Frontal cortex (tissue), 4 donors: Measurements from ENCODE around the gene NEU3. TPM values are rescaled to one million over a fixed set of nuclear protein-coding genes. Genes with fewer than 3 reads are reported as not detected.
A peak's percentile ranks its signal among the peaks of the same experiment; 100 is the strongest.
"Not testable (repeated sequence)": the region's sequence is repeated elsewhere in the genome, so short reads cannot be mapped to it uniquely, and the experiment has no call there.

Experiments
- DNase-seq, 2 donors: peaks; one replicate each; pipeline ENCODE4 v3.0.0; 2012; ENCODE audit warnings: low spot score in 2 of 2
- FAIRE-seq: peaks from 2 replicates; lab custom pipeline; 2012; peaks lifted over from hg19 to GRCh38; lab: Jason Lieb, UNC
- total RNA-seq: library from RNA; depleted of rRNA; stranded (reverse); fragments of >200 nt; gene quantifications from one replicate; pipeline ENCODE4 v1.2.3, GENCODE V29; 2014
- donor health status: control.
- donor health status: control.
- donor health status: control.

The NEU3 gene
- total RNA-seq, 1 donor from 2014 or later, result 15.1 TPM

DNA sequence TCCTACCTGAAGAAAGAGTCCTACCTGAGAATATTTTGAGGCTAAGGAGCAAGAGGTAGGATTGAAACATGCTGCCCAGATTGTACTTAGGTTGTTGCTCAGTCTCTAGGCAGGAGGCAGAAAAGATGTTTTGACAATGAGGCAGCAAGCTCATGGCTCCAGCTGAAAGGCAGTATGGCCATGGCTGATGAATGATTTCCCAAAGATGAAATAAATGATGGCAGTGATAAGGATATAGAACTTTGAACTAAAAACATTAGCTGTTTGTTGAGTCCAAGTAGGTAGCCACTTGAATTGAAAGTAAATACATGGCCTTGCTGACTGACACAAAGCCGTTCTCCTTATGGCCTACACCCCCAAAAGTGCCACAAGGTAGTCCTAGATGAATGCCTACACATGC lies 6.8 kb upstream of the NEU3 start:
- no peak for DNase-seq
- no peak for FAIRE-seq

DNA sequence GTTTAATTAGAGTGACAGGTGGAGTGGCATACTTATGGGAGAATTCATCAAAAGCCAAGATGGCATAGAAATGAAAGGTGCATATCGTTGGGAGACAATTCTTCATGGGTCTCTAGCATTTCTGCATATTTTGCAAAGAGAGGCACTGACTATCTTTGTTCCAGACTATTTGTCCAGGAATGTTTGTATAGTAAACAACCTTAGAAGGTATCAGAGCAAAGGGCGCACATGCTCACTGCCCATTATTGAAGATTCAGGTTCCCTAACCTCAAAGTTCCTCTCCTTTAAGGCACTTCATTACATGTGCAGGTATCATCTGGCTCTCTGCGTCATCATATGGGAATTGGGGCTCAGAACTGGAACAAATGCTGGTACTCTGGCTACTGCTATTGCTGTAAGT lies 4.7 kb upstream of the NEU3 start:
- no peak for FAIRE-seq

DNA sequence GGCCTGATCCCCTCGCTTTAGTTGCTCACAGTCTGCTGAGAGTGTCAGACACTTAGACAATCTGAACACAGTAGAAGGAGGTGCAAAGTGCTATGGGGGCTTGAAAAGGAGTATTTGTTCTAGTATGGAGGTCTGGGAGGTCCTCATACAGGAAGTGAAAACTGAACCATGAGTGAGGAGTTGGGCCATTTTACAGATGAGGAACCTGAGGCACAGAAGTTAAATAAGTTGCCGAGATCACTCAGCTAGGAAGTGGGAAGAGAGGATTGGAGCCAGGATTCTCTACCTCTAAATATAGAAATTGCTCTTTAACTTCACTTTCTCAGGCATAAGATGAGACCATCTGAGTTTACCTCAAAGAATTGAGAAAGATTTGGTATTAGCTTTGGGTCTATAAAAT lies 4.0 kb upstream of the NEU3 start:
- no peak for FAIRE-seq

More for the DNA sequence above, 4.7 kb upstream of the NEU3 start:
- no peak for DNase-seq

DNA sequence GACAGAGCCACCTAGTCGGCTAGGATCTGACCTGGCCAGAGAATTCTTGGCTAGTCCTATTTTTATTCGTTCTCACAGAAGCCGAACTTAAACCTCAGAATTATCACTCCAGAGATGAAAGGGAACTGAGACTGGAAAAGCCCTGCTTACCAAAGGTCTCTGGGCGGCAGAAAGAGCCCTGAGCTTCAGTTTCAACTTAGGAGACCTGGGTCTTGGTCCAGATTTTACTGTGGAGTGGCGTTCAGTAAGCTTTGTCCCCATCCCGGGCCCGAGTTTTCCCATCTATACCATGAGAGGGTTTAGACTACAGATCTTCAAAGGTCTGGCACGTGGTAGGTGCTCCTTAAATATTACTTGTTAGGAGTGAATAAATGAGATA lies 516 bp downstream of the NEU3 start:
- no peak for FAIRE-seq
- DNase-seq, result no peak

More for the DNA sequence above, 4.0 kb upstream of the NEU3 start:
- DNase-seq, result no peak

DNA sequence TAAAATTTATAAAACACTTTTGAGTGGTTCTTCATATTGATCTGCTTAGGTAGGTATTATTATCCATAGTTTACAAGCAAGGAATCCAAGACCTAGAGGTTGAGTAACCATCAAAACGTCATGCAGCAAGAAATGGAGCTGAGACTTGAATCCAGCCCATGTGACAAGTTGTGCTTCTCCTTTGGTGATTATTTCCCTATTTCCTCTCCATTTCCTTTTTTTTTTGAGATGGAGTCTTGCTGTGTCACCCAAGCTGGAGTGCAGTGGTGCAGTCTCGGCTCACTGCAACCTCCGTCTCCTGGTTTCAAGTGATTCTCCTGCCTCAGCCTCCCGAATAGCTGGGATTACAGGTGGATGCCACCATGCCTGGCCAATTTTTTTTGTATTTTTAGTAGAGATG lies 1.4 kb downstream of the NEU3 start:
- FAIRE-seq, result not testable (repeated sequence)

DNA sequence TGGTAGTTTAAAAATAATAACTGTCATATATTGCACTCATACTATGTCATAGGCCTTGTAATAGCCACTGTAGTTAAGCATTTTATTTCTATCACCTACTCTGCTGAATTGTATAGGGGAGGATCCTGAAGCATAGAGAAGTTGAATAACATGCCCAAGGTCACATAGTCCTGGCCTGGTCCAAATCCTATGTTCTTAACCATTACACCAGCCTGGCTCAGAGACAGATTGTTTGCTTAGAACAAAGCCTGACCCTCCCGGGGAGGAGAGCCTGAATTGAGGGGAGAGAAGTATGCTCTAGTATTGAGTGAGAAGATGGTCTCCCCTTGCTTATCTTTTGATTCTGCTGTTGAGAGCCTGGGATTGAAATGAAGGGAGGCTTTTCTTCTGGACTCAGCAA lies 2.2 kb downstream of the NEU3 start:
- FAIRE-seq, result no peak
- DNase-seq, result no peak

More for the DNA sequence above, 1.4 kb downstream of the NEU3 start:
- DNase-seq, result not testable (repeated sequence)

DNA sequence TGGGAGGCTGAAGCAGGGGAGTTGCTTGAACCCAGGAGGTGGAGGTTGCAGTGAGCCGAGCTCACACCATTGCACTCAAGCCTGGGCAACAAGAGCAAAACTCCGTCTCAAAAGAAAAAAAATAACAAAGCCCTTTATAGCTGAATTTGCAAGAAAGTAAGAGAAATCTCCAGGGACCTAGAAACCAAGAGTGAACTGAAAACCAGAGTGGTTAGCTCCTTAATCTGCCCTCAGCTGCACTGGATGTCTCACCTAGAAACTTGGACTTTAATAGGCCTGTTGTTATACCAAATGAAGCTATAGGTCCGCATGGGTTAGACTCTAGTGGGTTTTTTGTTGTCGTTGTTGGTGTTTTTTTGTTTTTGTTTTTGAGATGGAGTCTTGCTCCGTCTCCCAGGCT lies 4.1 kb downstream of the NEU3 start:
- FAIRE-seq, result no peak

DNA sequence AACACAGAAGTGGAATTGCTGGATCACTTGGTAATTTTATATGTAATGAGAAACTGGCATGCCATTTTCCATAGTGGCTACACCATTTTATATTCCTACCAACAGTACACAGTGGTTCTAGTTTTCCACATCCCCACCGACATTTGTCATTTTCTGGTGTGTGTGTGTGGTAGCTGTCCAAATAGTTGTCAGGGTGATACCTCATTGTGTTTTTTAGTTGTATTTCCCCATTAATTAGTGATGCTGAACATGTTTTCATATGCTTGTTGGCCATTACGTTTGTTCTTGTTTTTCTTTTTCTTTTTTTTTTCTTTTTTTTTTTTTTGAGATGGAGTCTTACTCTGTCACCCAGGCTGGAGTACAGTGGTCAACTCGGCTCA lies 12.2 kb downstream of the NEU3 start:
- no peak for DNase-seq
- FAIRE-seq, result no peak

More for the DNA sequence above, 4.1 kb downstream of the NEU3 start:
- no peak for DNase-seq

DNA sequence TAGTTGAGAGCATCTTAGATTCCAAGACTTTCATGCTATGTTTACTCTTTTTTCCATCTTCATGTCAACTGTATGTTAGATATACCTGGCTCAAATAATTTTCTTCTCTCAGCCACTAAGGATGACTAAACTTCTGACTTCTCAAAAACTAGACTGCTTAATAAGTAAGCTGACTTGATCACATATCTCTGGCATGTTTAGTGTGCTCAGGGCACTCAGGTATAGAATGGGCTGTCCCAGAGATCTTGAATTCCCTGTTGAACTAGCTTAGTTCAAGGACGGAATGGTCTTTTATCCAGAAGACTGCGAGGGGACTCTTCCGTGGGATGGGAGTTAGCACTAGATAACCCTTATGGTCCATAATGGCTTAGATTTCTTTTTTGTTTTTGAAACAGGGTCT lies 13.0 kb downstream of the NEU3 start:
- FAIRE-seq (no peak), DNase-seq (no peak)

DNA sequence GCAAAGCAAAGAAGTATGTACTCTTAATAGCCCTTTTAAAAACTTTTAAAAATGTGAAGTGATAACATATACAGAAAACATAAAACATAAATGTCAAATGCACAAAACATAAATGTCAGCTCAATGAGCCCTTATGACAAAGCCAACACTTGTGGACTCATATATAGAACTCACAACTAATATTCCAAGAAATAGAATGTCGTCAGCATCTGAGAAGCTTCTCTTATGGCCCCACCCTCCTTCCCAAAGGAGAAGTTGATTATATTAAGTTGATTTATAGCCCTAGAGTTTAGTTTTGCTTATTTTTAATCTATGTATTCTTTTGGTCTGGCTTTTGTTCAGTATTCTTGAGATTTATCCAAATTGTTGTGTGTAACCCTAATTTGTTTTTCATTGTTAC lies 13.8 kb downstream of the NEU3 start:
- FAIRE-seq, result no peak
- no peak for DNase-seq

DNA sequence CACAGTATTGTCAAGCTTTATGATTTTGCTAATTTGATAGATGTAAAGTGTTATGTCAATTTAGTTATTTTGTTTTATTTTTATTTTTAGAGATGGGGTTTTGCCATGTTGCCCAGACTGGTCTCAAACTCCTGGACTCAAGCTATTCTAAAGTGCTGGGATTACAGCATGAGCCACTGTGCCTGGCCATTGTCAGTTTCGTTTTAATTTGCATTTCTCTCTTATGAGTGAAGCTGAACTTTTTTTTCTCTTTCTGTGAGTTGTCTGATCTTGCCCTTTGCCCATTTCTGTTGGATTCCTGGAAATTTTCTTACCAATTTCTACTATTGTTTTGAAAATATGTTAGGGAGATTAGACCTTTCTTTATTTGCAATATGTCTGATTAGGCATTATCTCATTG lies 15.5 kb downstream of the NEU3 start:
- FAIRE-seq, result no peak

DNA sequence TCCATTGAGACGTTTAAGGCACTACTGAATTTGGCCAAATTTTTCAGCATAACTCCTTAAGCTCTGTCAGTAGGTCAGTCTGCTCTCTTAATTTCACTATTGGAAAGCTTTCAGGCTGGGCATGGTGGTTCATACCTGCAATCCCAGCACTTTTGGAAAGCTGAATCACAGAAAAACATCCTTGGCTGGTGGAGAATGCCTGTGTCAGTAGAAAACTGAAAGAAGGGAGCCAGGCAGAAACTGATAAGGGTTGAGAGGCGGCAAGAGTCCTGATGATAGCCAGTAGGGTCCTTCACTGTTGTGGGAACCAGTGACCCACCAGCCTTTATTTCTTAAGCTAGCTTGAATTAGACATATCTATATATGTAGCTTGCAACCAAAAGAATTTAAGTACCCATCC lies 22.6 kb downstream of the NEU3 start:
- no peak for FAIRE-seq
- DNase-seq, result no peak

More for the DNA sequence above, 15.5 kb downstream of the NEU3 start:
- DNase-seq, result no peak

DNA sequence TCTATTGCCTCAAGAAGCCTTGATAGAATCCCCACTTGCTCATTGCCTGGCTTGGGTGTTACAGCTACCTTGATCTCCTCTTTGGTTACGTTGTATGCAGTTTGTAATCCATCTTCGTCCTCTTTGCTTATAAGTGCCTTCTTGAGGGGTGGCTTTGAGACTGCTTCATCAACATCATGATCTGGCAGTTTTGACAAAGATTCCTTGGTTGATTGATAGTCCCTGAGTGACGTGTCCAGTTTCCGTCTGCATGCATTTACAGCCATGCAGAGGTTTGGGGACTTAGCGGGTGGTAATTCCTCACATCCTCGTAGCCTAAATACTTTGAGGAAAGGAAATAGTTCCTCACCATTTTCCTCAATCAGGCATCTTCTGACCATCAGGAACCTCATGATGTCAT lies 23.1 kb downstream of the NEU3 start:
- FAIRE-seq (no peak), DNase-seq (no peak)

DNA sequence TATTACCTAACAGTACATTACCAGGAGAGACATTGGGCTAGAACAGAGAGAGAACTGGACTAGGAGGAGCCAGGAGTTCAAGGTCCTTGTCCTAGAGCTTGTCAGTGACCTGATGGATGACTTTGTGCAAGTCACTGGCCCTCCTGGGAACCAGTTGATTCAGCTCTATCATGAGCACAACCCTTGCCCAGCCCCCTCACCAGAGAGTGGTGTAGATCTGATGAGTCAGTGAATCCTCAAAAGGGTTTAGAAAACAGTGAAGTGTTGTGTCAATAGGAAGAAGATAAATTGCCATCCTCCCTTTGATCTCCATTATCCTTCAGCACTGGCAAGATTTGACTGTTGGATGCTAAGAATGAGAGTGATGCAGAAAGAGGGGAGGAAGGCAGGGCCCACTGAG lies 24.3 kb downstream of the NEU3 start:
- DNase-seq (no peak), FAIRE-seq (no peak)

DNA sequence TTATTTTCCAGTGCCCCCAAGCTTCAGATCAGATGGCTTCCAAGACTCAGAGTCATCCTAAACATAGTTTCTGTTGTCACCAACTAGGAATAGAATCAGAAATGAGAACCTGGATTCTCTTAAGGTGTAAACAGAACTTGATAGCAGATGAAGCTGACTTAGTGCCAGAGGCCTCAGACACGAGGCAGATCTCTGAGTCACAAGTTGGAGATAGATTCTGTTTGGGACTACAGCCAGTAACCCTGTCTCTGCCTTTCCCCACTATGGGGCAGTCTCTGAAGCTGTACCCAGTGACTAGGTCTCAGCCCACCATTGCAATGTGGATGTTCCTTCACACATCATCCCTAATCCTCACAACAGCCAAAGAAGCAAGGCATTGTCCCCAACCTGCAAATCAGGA lies 25.4 kb downstream of the NEU3 start:
- no peak for DNase-seq
- FAIRE-seq, result no peak

DNA sequence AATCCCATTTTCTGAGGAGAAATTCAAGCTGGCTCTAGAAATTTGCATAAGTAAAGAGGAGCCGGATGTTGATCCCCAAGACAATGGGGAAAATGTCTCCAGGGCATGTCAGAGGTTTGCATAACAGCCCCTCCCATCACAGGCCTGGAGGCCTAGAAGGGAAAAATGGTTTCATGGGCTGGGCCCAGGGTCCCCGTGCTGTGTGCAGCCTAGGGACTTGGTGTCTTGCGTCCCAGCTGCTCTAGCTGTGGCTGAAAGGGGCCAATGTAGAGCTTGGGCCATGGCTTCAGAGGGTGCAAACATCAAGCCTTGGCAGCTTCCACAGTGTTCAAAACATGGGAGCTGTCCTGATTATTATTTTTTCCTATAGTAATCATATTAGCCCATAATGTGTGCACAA lies 30.5 kb downstream of the NEU3 start:
- DNase-seq, FAIRE-seq: not testable (repeated sequence)

DNA sequence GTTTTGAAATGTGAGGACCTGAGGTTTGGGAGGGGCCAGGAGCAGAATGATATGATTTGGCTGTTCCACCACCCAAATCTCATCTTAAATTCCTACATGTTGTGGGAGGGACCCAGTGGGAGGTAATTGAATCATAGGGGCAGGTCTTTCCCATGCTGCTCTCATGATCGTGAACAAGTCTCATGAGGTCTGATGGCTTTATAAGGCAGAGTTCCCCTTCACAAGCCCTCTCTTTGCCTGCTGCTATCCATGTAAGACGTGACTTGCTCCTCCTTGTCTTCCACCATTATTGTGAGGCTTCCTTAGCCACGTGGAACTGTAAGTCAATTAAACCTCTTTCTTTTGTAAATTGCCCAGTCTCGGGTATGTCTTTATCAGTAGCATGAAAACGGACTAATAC lies 31.6 kb downstream of the NEU3 start:
- not testable (repeated sequence) for DNase-seq, FAIRE-seq

DNA sequence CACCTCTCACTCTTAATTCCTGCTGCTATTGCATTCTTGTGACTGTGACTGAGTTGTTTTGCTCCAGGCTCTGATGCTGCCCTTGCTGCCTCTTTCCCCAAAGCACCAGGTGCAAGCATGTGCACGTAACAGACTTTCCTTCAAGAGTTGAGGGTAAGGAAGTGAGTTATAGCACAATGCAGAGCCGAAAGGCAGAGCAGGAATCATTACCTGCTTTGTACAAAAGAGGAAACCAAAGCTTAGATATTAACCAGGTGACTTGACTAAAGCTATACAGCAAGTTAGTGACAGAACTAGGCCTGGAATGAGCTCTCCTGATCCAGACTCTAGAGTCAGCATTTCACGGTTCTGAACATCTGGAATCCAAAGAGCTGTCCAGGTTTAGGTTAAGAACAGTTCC lies 33.6 kb downstream of the NEU3 start:
- FAIRE-seq (no peak), DNase-seq (no peak)

DNA sequence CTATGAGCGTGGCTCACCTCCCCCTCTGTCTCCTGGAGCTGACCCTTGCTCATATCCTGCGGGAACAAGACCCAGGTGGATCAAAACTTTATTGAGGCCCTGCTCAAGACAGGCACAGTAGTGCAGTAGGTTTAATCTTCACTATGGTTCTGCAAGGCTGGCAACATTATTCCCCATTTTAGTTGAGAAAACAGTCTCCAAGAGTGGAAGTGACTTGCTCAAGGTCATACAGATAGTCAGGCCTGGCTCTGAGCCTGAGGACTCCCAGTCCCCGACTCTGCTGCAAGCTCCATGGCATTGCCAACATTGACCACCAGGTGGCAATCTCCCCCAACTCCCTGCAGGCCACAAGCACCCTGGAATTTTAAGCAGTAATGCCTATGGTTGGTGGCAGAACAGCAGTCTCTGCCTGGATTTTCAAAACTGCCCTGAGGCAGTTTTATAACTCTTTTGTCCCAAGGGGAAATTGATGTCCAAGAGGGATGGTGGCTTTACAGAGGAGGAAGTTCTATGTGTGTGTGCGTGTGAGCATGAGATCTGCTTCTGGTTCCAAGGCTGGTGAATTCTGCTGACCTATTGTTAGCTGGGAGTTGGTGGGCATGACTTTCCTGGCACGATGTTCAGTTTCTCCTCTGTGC lies 34.1 kb downstream of the NEU3 start:
- FAIRE-seq (no peak), DNase-seq (peak; percentile 38 to 77)

DNA sequence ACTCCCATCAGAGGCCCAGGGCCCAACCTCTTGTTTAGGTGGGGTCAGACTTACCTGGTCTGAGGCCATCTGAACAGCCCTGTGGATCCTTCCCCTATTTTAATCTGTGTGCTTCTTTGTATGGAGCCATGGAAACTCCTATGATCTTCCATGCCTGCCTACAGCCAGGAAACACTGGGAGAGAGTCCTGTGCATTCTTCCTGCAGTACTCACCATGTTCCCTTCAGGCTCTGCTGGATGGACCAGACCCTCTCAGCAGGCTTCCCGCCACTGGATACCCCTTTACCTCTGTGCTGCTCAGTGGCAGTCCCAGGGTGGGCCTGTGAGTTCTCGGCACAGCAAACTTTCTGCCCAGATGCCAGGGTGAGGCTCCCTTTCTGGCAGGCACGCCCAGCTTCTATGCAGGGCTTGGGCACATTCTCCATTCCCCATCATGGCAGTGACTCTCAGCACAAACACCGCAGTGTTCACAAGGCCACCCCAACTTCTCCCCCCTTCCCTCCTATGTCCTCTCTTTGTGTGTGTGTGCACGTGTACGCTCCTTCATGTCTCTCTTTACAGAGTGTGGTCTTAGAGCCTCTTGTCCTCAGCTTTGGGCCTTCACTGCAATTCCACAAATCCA lies 34.8 kb downstream of the NEU3 start:
- no peak for FAIRE-seq

DNA sequence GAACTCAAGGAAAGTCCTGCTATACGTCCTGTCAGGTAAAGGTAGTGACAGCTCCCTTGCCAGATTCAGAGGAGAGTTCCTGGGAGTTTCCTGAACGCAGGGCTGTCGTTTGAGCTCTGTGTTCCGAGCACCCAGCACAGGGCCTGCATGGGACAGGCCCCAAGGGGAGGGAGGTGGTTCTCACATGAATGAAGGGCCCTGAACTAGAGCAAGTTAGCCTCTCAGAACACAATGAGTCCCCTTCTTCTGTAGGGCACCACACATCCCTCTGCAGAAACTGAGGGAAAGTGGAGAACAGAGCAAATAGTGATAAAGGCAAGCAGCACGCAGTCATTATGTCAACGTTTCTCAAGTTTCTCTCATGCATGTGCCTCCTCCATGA lies 35.3 kb downstream of the NEU3 start:
- no peak for FAIRE-seq
- DNase-seq, result no peak

More for the DNA sequence above, 34.8 kb downstream of the NEU3 start:
- DNase-seq, result no peak

DNA sequence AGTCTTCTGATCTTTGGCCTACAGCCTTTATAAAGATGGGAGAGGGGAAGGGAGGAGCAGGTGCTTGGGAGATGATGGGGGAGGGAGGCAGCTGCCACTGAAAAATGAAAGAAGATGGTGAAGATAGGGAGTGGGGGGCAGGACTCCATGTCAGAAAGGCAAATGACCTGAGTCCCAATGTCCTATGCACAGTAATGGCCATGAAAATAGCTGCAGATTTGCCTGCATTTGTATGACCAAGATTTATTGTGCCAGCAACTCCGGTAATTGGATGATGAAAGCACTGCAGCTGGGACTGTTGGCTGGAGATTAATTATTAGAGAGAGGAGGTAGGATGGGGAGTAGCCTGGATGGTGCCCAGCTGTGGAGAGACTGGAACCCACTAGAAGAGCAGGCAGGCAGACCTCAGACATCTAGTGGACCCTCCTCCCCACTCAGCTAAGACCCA lies 36.1 kb downstream of the NEU3 start:
- FAIRE-seq (no peak), DNase-seq (no peak)
